ENCODE data around the gene TRIM6.

DNA sequence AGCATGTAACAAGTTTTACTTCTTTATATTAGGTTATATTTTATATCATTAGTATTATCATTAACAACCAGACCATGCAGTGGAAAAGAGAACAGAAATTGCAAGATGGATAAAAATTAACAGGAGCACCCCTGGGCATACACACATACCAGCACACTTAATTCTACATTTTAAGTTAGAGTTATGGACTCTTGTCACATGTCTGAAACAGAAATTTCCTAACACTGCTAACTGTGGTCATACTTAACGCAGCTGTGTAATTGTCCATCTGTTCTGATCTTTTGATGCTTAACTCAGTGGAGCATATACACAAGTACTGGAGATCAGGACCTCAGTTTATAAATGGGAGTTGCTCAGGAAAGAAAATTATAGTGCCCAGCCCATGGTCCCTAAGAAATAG, 48.5 kb upstream of the TRIM6 start:
- TF ChIP-seq, protein P1, sequence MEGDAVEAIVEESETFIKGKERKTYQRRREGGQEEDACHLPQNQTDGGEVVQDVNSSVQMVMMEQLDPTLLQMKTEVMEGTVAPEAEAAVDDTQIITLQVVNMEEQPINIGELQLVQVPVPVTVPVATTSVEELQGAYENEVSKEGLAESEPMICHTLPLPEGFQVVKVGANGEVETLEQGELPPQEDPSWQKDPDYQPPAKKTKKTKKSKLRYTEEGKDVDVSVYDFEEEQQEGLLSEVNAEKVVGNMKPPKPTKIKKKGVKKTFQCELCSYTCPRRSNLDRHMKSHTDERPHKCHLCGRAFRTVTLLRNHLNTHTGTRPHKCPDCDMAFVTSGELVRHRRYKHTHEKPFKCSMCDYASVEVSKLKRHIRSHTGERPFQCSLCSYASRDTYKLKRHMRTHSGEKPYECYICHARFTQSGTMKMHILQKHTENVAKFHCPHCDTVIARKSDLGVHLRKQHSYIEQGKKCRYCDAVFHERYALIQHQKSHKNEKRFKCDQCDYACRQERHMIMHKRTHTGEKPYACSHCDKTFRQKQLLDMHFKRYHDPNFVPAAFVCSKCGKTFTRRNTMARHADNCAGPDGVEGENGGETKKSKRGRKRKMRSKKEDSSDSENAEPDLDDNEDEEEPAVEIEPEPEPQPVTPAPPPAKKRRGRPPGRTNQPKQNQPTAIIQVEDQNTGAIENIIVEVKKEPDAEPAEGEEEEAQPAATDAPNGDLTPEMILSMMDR (conservative IDR thresholded peaks at IDR 0.05; ENCODE audit: low read depth in 2 of 2), result no peak
- TF ChIP-seq EZH2 (IDR thresholded peaks at IDR 0.05; ENCODE audit: low read depth, unreplicated experiment) (no peak), POLR2AphosphoS5 (IDR thresholded peaks at IDR 0.05; ENCODE audit: low read depth) (no peak), ZNF331 (CRISPR knock-in tag; IDR thresholded peaks at IDR 0.05; ENCODE audit: low read depth) (no peak), EZH2phosphoT487 (IDR thresholded peaks at IDR 0.05; ENCODE audit: unreplicated experiment) (no peak)
- TF ChIP-seq, protein P2, sequence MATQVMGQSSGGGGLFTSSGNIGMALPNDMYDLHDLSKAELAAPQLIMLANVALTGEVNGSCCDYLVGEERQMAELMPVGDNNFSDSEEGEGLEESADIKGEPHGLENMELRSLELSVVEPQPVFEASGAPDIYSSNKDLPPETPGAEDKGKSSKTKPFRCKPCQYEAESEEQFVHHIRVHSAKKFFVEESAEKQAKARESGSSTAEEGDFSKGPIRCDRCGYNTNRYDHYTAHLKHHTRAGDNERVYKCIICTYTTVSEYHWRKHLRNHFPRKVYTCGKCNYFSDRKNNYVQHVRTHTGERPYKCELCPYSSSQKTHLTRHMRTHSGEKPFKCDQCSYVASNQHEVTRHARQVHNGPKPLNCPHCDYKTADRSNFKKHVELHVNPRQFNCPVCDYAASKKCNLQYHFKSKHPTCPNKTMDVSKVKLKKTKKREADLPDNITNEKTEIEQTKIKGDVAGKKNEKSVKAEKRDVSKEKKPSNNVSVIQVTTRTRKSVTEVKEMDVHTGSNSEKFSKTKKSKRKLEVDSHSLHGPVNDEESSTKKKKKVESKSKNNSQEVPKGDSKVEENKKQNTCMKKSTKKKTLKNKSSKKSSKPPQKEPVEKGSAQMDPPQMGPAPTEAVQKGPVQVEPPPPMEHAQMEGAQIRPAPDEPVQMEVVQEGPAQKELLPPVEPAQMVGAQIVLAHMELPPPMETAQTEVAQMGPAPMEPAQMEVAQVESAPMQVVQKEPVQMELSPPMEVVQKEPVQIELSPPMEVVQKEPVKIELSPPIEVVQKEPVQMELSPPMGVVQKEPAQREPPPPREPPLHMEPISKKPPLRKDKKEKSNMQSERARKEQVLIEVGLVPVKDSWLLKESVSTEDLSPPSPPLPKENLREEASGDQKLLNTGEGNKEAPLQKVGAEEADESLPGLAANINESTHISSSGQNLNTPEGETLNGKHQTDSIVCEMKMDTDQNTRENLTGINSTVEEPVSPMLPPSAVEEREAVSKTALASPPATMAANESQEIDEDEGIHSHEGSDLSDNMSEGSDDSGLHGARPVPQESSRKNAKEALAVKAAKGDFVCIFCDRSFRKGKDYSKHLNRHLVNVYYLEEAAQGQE (IDR thresholded peaks at IDR 0.05; ENCODE audit: unreplicated experiment), result no peak
